ENCODE measurements around the gene PTAR1.
"Not testable (repeated sequence)": the region's sequence is repeated elsewhere in the genome, so short reads cannot be mapped to it uniquely, and the experiment has no call there.

DNA sequence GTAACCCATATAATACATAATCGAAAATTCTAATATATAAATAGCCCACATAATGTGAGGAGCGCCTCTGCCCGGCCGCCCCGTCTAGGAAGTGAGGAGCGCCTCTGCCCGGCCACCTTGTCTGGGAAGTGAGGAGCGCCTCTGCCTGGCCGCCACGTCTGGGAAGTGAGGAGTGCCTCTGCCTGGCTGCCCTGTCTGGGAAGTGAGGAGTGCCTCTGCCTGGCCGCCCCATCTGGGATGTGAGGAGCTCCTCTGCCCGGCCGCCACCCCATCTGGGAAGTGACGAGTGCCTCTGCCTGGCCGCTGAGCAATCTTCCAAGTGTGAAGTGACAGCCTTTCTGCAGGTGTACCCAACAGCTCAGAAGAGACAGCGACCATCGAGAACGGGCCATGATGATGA is 39.7 kb upstream of the PTAR1 start:
- not testable (repeated sequence) for TF ChIP-seq CTCF (IDR thresholded peaks at IDR 0.05); ZFX (IDR thresholded peaks at IDR 0.05; ENCODE audit: borderline replicate concordance)
